Embryonic facial prominence (tissue), 1 donor: Measurements from ENCODE around the gene LGALSL.

Experiments
- DNase-seq: peaks from one replicate; pipeline ENCODE4 v3.0.0-alpha.2; 2016; ENCODE audit errors: extremely low spot score

Gene LGALSL

DNA sequence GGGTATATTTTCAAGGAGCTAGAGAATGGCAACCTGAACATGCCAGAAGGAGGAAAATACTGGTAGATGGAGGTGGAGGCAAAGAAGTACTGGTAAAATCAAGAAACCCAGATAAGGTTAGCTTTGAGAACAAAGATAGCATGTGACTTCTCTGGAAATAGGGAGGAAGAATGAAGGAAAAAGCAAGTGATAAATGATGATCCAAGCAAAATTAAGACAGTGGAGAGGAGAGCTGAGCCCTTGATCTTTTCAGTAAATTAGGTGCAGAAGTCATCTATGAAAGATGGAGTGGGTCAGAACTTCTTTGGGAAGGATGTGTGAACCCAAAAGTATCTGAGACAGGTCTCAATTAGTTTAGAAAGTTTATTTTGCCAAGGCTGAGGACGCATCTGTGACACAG is 44.5 kb downstream of the LGALSL start:
- DNase-seq = no peak

DNA sequence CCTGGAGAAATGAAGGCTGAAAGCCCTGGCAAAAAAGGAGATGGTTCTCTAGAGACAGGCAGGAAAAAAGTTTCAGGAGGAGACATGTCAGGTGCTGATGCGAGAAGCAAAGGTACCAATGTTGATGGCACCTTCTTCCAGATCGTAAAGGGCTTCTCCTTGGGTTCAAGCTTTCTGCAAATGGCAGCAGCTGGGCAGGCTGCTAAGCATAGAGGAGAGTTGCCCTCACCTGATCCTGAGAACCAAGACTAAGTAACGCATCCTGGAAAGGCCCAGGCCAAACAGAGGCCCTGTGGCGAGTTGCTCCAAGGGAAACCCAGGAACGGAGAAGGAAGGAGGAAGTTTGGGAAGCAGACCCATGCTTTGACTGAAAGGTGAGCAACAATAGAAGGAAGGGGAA is 46.6 kb downstream of the LGALSL start:
- no peak for DNase-seq

DNA sequence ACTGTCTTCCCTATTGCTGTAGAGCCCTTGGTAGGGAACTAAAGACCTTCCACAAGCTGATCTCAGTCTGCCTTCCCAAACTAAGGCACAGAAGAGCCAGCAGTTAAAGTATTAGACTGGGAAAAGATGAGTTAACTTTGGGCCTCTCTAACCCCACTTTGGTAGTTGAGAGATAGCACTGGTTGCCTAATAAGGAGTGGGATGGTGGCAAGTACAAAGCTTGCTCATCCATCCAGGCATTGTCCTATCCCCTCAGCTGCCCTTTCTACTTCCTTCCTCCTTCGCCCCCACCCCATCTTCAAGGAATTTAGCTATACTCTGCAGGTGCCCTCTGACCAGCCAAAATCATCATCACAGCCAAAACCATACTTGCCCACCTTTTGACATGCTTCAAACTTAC is 48.0 kb downstream of the LGALSL start:
- no peak for DNase-seq

DNA sequence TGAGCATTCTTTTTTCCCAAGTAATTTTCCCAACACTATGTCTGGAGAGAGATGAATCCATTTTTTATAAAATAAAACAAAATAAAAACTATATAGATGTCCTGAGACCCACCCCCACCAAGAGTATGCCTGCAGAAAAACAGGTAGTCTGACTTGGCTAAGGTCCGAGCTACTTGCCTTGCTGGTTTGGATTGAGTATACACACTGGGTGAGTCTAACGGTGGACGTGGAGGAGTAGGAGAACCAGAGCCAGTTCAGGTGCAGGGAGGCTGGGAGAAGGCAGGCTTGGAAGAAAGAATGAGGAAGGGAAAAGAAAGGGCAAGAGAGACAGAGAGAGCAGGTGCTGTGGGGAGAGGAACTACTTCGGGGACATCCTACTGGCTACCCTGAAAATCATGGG is 48.9 kb downstream of the LGALSL start:
- DNase-seq = no peak

DNA sequence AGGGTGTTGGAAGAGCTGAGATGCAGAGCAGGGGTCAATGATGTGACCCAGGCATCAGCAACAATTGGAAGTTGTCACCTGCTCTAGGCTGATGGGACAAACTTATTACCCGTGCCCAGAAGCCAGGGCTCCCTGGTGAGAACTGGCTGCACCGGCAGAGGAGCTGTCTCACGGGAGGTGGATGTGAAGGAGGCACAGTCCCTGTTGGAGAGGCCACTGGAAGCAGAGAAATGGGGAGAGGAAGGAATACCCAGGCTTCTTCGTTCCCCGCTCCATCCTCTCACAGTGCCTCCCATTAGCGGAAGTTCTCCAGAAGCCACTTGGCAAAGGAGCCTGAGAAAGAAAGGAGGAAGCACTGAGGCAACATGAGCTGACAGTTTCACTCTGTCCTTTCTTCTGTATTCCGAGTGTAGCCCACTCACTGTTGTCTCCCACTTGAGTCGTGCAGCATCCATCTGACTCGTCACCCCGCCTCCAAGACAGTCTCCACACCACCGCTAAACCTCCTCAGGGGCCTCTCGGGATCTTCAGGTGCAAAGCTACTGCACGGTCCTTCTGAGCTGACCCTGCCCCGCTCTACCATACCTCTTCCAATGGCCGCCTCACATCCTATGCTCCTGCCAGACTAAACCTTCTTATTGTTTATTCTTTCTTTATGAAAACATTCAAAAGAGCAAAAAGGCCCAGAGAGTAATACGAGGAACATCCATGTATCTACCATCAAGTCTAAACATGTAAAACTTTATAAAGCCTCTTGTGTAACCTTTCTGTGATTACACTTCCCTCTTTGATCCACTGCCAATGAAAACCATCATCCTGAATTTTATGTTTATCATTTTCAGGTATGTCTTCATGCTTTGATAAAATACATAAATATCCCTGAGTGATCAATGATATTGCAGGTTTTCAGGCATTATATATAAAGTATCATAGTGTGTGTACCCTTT is 51.1 kb downstream of the LGALSL start:
- DNase-seq = no peak

DNA sequence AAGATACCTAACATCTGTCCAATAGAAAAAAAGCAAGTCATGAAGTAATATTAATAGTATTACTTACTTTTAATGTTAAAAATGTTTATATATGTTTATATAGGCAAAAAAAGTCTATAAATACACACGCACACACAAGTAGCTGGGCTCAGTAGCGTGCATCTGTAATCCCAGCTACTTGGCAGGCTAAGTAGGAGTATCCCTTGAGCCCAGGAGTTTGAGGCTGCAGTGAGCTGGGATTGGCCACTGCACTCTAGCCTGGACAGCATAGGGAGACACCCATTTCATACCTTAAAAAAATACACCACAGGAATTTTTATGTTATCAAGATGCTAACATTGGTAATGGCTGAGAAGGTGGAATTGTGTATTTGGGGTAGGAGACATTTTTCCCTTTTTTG is 52.7 kb downstream of the LGALSL start:
- DNase-seq = no peak
